K562 (cell line): ENCODE measurements around the gene MGAT1. TPM values are rescaled to one million over a fixed set of nuclear protein-coding genes. Genes with fewer than 3 reads are reported as not detected.
A peak's percentile ranks its signal among the peaks of the same experiment; 100 is the strongest.

ENCODE experiments used
- ATAC-seq: fragments of 200-7000 bp; cut with Tn5 transposase; 3 replicates; pipeline ENCODE4 v1.9.1; 2020; ENCODE audit warnings: moderate library complexity
- BruUV-seq: library from RNA; stranded (reverse); fragments of 400-500 nt; replicated peaks from 2 replicates; lab custom pipeline; 2021; lab: Mats Ljungman, UMichigan
- CTCF ChIA-PET: fragments of 300-600 bp; formaldehyde crosslinking; extraction: SDS; loops from one replicate; lab custom pipeline; 2021; ENCODE audit warnings: low intra/inter-chr PET ratio; lab: Yijun Ruan, JAX
- POLR2A ChIA-PET: fragments of 300-600, 350-650 bp; sonication (Branson Sonifier 250); formaldehyde crosslinking; extraction: SDS; loops from one replicate; lab custom pipeline; 2021; ENCODE audit warnings: antibody characterized with exemption, inconsistent platforms; lab: Yijun Ruan, JAX
- DNase-seq, 4 experiments: peaks; one replicate each; pipeline versions ENCODE4 v3.0.0 to v3.0.0-alpha.2; 2011 to 2018; ENCODE audit warnings: low spot score in 3 of 4, mixed read lengths in 3 of 4; ENCODE audit errors: extremely low read depth in 1 of 4
- FAIRE-seq: peaks from 2 replicates; lab custom pipeline; 2011; peaks lifted over from hg19 to GRCh38; lab: Jason Lieb, UNC
- H2AFZ ChIP-seq: 2 replicates; pipeline ENCODE4 v1.6.0; 2011; ENCODE audit warnings: low read depth, low read length, control low read depth, inconsistent platforms
- H3K27ac ChIP-seq: fragments of 200-600 bp; 3 replicates; pipeline ENCODE4 v1.8.0; 2011; ENCODE audit warnings: low read depth, mild to moderate bottlenecking, control low read depth, inconsistent platforms, low read length, moderate library complexity, mixed read lengths; ENCODE audit errors: extremely low read depth
- H3K27me3 ChIP-seq, 2 experiments: fragments of 300-600 bp in 1 of 2; 2 replicates in 1 of 2; 3 replicates in 1 of 2; pipeline versions ENCODE4 v1.6.0 to v1.8.0; 2011; ENCODE audit warnings: inconsistent platforms in 2 of 2, low read length in 2 of 2, mild to moderate bottlenecking in 1 of 2, mixed read lengths in 1 of 2, moderate library complexity in 1 of 2; ENCODE audit not compliant: control insufficient read depth in 2 of 2, insufficient read depth in 2 of 2
- H3K36me3 ChIP-seq: fragments of 300-600 bp; 3 replicates; pipeline ENCODE4 v1.8.0; 2011; ENCODE audit warnings: mild to moderate bottlenecking, low read length, inconsistent platforms; ENCODE audit not compliant: control insufficient read depth, insufficient read depth
- H3K4me1 ChIP-seq, 2 experiments: fragments of 200-600 bp in 1 of 2; replicated peaks in 1 of 2; 2 replicates in 1 of 2; 3 replicates in 1 of 2; pipeline versions ENCODE4 v1.5.1 to v1.8.0; 2011; ENCODE audit warnings: inconsistent platforms in 2 of 2, low read length in 2 of 2, mild to moderate bottlenecking in 1 of 2, mixed read lengths in 1 of 2, moderate library complexity in 1 of 2; ENCODE audit not compliant: control insufficient read depth in 2 of 2, insufficient read depth in 2 of 2
- H3K4me2 ChIP-seq: 2 replicates; pipeline ENCODE4 v1.6.1; 2011; ENCODE audit warnings: low read length, control low read depth, inconsistent platforms, mixed read lengths; ENCODE audit not compliant: insufficient read depth
- H3K4me3 ChIP-seq: fragments of 200-600 bp; sonication (generic), shearing (Covaris generic); 2 replicates; pipeline ENCODE4 v1.5.1; 2016; ENCODE audit warnings: control low read depth, inconsistent platforms
- H3K79me2 ChIP-seq: fragments of 200-600 bp; 3 replicates; pipeline ENCODE4 v1.8.0; 2011; ENCODE audit warnings: low read length, inconsistent platforms; ENCODE audit not compliant: control insufficient read depth, insufficient read depth
- H3K9ac ChIP-seq, 2 experiments: 2 replicates each; pipeline versions ENCODE4 v1.6.0 to v1.6.1; 2011; ENCODE audit warnings: low read depth in 2 of 2, low read length in 2 of 2, control low read depth in 1 of 2, inconsistent platforms in 1 of 2, mild to moderate bottlenecking in 1 of 2, mixed read lengths in 1 of 2; ENCODE audit not compliant: insufficient read depth in 1 of 2
- H3K9me1 ChIP-seq: one replicate; pipeline ENCODE4 v1.6.0; 2011; ENCODE audit warnings: inconsistent platforms, mild to moderate bottlenecking, low read length, moderate library complexity; ENCODE audit not compliant: control insufficient read depth, insufficient read depth
- H3K9me3 ChIP-seq: replicated peaks from 2 replicates; pipeline ENCODE4 v1.5.1; 2011; ENCODE audit warnings: low read depth, low read length, inconsistent platforms; ENCODE audit not compliant: control insufficient read depth, insufficient read depth
- H4K20me1 ChIP-seq: replicated peaks from 2 replicates; pipeline ENCODE4 v1.6.1; 2011; ENCODE audit warnings: low read length, inconsistent platforms, mixed read lengths; ENCODE audit not compliant: control insufficient read depth, insufficient read depth
- BCOR ChIP-seq: fragments of 450-650 bp; IDR thresholded peaks from 2 replicates; pipeline ENCODE4 v1.6.1; 2016
- CEBPB ChIP-seq: fragments of 450-650 bp; IDR thresholded peaks from 2 replicates; pipeline ENCODE4 v1.6.1; 2016; ENCODE audit warnings: missing genetic modification characterization, missing compliant biosample characterization
- CEBPG ChIP-seq, 3 experiments: fragments of 200-800 bp in 1 of 3; sonication (Bioruptor generic) in 1 of 3; sonication (generic) in 1 of 3; formaldehyde crosslinking in 1 of 3; IDR thresholded peaks in 2 of 3; conservative IDR thresholded peaks in 1 of 3; 2 replicates each; pipeline versions ENCODE4 v1.6.1 to v1.8.0; 2016 to 2022; ENCODE audit warnings: missing compliant biosample characterization in 2 of 3, missing genetic modification characterization in 2 of 3, mild to moderate bottlenecking in 1 of 3, missing genetic modification reagents in 1 of 3
- MEIS2 ChIP-seq: fragments of 450-650 bp; IDR thresholded peaks from 2 replicates; pipeline ENCODE4 v1.6.1; 2014; ENCODE audit warnings: mild to moderate bottlenecking; ENCODE audit not compliant: partially characterized antibody
- NR2C2 ChIP-seq, 2 experiments: fragments of 200-800 bp in 1 of 2; sonication (Bioruptor generic) in 1 of 2; sonication (generic) in 1 of 2; formaldehyde crosslinking in 1 of 2; IDR thresholded peaks; 2 replicates each; pipeline versions ENCODE4 v1.6.1 to v1.8.0; 2016 to 2022; ENCODE audit warnings: mild to moderate bottlenecking in 1 of 2, missing compliant biosample characterization in 1 of 2, missing genetic modification characterization in 1 of 2, missing genetic modification reagents in 1 of 2
- TGIF2 ChIP-seq: sonication (generic); formaldehyde crosslinking; IDR thresholded peaks from 2 replicates; pipeline ENCODE4 v1.8.1; 2022; ENCODE audit warnings: mild to moderate bottlenecking, missing genetic modification reagents, moderate library complexity
- ZNF121 ChIP-seq: sonication (generic); formaldehyde crosslinking; conservative IDR thresholded peaks from 2 replicates; pipeline ENCODE4 v1.8.0; 2022; ENCODE audit warnings: missing genetic modification reagents
- WGBS: fragments of 100-300 bp; shearing (Covaris generic); methylation state at CpG from one replicate; pipeline ENCODE4 v1.1.6; 2016; ENCODE audit warnings: low coverage, mixed read lengths; ENCODE audit not compliant: insufficient coverage; ENCODE audit errors: missing lambda C conversion rate; 5-methylcytosine and 5-hydroxymethylcytosine counted together
- in situ Hi-C: fragments of 300-500 bp; cut with MboI; formaldehyde crosslinking; loops from 4 replicates; pipeline ENCODE4 v1.15.0; 2018; ENCODE audit warnings: inconsistent platforms, mixed read lengths
- intact Hi-C: fragments of 100-400 bp; cut with micrococcal nuclease; formaldehyde crosslinking; loops from 2 replicates; pipeline ENCODE4 v1.14.2; 2022
- polyA plus RNA-seq, 8 experiments: library from polyadenylated mRNA; depleted of rRNA in 4 of 8; stranded (reverse) in 5 of 8; unstranded in 3 of 8; fragments of >200 nt; fragmentation: Nextera tagmentation in 2 of 8; fragmentation: Illumina TruSeq in 1 of 8; extraction: Ambion mirVana in 2 of 8; extraction: Trizol in 1 of 8; gene quantifications; 2 replicates each; pipeline versions ENCODE4 v1.2.1 to v1.2.3, GENCODE V29; 2011 to 2014; ENCODE audit warnings: inconsistent platforms in 1 of 8, missing spikeins in 1 of 8
- total RNA-seq, 7 experiments: library from RNA; depleted of rRNA in 6 of 7; stranded (reverse); fragments of >200 nt in 6 of 7; fragmentation: Illumina TruSeq in 2 of 7; extraction: Trizol in 2 of 7; gene quantifications; 2 replicates each; pipeline versions ENCODE4 v1.2.1 to v1.2.3, GENCODE V29; 2011 to 2021; ENCODE audit warnings: low replicate concordance in 1 of 7
- TF ChIP-seq, protein P1 (sequence below): fragments of 450-650 bp; formaldehyde crosslinking; IDR thresholded peaks from 2 replicates; pipeline ENCODE4 v1.4.0; 2022; ENCODE audit warnings: missing genetic modification characterization
- TF ChIP-seq, protein P2 (sequence below): sonication (generic); formaldehyde crosslinking; IDR thresholded peaks from 2 replicates; pipeline ENCODE4 v1.8.0; 2022; ENCODE audit warnings: missing genetic modification reagents, mild to moderate bottlenecking, borderline replicate concordance
- TF ChIP-seq, protein P3 (sequence below), 2 experiments: IDR thresholded peaks in 1 of 2; conservative IDR thresholded peaks in 1 of 2; 2 replicates each; pipeline ENCODE4 v1.6.1; 2016; ENCODE audit warnings: low read depth in 2 of 2, mild to moderate bottlenecking in 1 of 2, missing compliant biosample characterization in 1 of 2, missing genetic modification characterization in 1 of 2, moderate library complexity in 1 of 2
- TF ChIP-seq, protein P4 (sequence below): fragments of 450-650 bp; IDR thresholded peaks from 2 replicates; pipeline ENCODE4 v1.6.1; 2016

The MGAT1 gene
- total and polyA plus RNA-seq, 9 of the 15 experiments (the other 6 are each of a cell fraction or from before 2014, with no cell fraction given), result 3.9 to 82.7 (median 44.5) TPM

DNA sequence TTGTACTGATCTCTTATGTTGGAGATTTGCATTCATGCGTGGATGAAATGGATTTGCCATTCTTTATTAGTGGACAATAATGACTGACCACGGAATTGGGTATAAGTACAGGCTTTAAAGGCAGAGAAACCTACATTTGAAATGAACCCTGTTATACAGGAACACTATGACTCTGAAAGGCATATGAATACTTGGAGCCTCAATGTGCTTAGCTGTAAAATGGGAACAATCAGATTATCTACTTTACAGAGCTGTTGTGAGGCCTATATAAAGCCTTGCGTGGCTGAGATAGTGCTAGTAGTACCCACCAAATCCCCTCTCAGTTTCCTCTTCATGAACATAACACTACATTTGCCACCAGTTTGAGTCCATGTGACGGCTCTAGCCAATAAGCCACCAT is 18.9 kb upstream of the MGAT1 start (continued):
- TF ChIP-seq TGIF2 (CRISPR knock-in tag) (no peak), BCOR (peak; percentile 96)
- TF ChIP-seq, protein P1, sequence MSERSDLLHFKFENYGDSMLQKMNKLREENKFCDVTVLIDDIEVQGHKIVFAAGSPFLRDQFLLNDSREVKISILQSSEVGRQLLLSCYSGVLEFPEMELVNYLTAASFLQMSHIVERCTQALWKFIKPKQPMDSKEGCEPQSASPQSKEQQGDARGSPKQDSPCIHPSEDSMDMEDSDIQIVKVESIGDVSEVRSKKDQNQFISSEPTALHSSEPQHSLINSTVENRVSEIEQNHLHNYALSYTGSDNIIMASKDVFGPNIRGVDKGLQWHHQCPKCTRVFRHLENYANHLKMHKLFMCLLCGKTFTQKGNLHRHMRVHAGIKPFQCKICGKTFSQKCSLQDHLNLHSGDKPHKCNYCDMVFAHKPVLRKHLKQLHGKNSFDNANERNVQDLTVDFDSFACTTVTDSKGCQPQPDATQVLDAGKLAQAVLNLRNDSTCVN, result no peak
- TF ChIP-seq, protein P2, sequence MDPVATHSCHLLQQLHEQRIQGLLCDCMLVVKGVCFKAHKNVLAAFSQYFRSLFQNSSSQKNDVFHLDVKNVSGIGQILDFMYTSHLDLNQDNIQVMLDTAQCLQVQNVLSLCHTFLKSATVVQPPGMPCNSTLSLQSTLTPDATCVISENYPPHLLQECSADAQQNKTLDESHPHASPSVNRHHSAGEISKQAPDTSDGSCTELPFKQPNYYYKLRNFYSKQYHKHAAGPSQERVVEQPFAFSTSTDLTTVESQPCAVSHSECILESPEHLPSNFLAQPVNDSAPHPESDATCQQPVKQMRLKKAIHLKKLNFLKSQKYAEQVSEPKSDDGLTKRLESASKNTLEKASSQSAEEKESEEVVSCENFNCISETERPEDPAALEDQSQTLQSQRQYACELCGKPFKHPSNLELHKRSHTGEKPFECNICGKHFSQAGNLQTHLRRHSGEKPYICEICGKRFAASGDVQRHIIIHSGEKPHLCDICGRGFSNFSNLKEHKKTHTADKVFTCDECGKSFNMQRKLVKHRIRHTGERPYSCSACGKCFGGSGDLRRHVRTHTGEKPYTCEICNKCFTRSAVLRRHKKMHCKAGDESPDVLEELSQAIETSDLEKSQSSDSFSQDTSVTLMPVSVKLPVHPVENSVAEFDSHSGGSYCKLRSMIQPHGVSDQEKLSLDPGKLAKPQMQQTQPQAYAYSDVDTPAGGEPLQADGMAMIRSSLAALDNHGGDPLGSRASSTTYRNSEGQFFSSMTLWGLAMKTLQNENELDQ (CRISPR knock-in tag), result no peak

DNA sequence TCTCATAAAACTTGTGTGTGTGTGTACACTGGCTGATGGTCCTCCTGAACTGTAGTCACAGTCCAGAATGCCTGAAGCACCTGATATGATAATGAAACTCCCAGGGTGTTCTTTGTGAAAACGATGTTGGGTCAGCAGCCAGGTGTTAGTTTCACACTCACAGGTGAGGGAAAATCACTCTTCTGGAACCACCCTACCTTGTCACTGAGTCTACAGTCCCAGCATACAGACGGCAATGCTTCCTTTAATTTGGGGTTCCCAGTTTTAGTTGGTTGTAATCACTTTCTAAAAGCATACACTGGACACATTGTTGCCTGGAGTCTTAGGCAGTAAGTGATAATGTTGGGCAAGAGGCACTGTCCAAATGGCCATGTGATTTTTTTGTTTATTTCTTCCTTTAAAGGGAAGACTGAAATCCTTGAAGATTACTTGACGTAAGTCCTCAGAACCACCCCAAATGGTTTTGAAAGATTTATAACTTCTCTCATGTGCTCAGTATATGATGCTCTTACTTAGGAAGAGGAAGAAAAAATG is 18.2 kb upstream of the MGAT1 start:
- H3K9me1 ChIP-seq, result no peaks in the 10 kb centered on the region
- H3K79me2 ChIP-seq, result no peaks in the 10 kb centered on the region
- BruUV-seq, result no TSS peak
- DNase-seq (no peak), FAIRE-seq (peak; percentile 6), ATAC-seq (no peak; the same call in 2 of the 3 replicates)
- H3K4me1 ChIP-seq, result peaks cover 12 to 17% of the 10 kb centered on the region in 2 experiments; a peak in 4 of 5 replicates
- 23% methylated on average over 3 of the region's 3 CpGs for WGBS
- no peaks in the 10 kb centered on the region for H4K20me1 ChIP-seq
- no peaks in the 10 kb centered on the region for H3K9me3 ChIP-seq
- CTCF ChIA-PET, result no interaction called here
- in situ Hi-C loops, result no loop called here
- H3K27me3 ChIP-seq, result no peaks in the 10 kb centered on the region
- H3K9ac ChIP-seq, result no peak overlapping the region
- POLR2A ChIA-PET, result interaction anchor here (0.5 to 0.9 kb wide), 3 partner anchors 11 to 41 kb away, joined by 3 to 5 read pairs (median 3); partner anchors contain the start of gene ZFP62
- intact Hi-C loops, result no loop called here
- H3K4me3 ChIP-seq, result no peak overlapping the region
- peak overlapping the region; percentile 17; the same call in 1 of the 2 replicates for H3K4me2 ChIP-seq
- H3K27ac ChIP-seq, result no peak overlapping the region
- H2AFZ ChIP-seq, result peak overlapping the region; percentile 65
- H3K36me3 ChIP-seq, result no peaks in the 10 kb centered on the region
- peak; percentile 74 for TF ChIP-seq CEBPB
- TF ChIP-seq, protein P3, sequence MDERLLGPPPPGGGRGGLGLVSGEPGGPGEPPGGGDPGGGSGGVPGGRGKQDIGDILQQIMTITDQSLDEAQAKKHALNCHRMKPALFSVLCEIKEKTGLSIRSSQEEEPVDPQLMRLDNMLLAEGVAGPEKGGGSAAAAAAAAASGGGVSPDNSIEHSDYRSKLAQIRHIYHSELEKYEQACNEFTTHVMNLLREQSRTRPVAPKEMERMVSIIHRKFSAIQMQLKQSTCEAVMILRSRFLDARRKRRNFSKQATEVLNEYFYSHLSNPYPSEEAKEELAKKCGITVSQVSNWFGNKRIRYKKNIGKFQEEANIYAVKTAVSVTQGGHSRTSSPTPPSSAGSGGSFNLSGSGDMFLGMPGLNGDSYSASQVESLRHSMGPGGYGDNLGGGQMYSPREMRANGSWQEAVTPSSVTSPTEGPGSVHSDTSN (CRISPR knock-in tag; IDR thresholded peaks at IDR 0.05; ENCODE audit: low read depth), result no peak
- TF ChIP-seq, protein P3 (tag; conservative IDR thresholded peaks at IDR 0.05; ENCODE audit: low read depth), result peak; percentile 84
- TF ChIP-seq, protein P4, sequence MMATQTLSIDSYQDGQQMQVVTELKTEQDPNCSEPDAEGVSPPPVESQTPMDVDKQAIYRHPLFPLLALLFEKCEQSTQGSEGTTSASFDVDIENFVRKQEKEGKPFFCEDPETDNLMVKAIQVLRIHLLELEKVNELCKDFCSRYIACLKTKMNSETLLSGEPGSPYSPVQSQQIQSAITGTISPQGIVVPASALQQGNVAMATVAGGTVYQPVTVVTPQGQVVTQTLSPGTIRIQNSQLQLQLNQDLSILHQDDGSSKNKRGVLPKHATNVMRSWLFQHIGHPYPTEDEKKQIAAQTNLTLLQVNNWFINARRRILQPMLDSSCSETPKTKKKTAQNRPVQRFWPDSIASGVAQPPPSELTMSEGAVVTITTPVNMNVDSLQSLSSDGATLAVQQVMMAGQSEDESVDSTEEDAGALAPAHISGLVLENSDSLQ, result peak; percentile 43; the same call in 1 of the 2 replicates
- TF ChIP-seq ZNF121 (CRISPR knock-in tag), result no peak
- TF ChIP-seq MEIS2, result peak; percentile 88
- TF ChIP-seq CEBPG (CRISPR knock-in tag; IDR thresholded peaks at IDR 0.05), result no peak
- TF ChIP-seq CEBPG (tag; conservative IDR thresholded peaks at IDR 0.05 in 1 of 2, IDR thresholded peaks at IDR 0.05 in 1 of 2), result peak; percentile 66 to 85
- no peak for TF ChIP-seq NR2C2 (CRISPR knock-in tag; IDR thresholded peaks at IDR 0.05)
- 0 out of 2 replicates have a peak, but pooled peaks have one; percentile 7 for TF ChIP-seq NR2C2 (tag; IDR thresholded peaks at IDR 0.05)
